HCT116 (cell line): ENCODE data around the gene TMTC4. TPM values are rescaled to one million over a fixed set of nuclear protein-coding genes. Genes with fewer than 3 reads are reported as not detected.

Experiments
- ATAC-seq: fragments of 200-7000 bp; cut with Tn5 transposase; 2 replicates; pipeline ENCODE4 v1.9.1; 2020; ENCODE audit warnings: mild to moderate bottlenecking, moderate library complexity
- BruUV-seq: library from RNA; stranded (reverse); fragments of 400-500 nt; replicated peaks from 2 replicates; lab custom pipeline; 2021; lab: Mats Ljungman, UMichigan
- CTCF ChIA-PET: fragments of 300-600 bp; sonication (Branson Sonifier 250); formaldehyde crosslinking; loops from one replicate; lab custom pipeline; 2021; ENCODE audit warnings: antibody characterized with exemption; lab: Charles Lee
- POLR2A ChIA-PET: fragments of 300-600, 350-600 bp; sonication (Branson Sonifier 250); formaldehyde crosslinking; loops from one replicate; lab custom pipeline; 2021; ENCODE audit warnings: antibody characterized with exemption; lab: Charles Lee
- RAD21 ChIA-PET, 2 experiments: fragments of 300-600 bp; sonication (Branson Sonifier 250); formaldehyde crosslinking; loops; one replicate each; lab custom pipeline; 2023; ENCODE audit warnings: low total read pairs in 2 of 2; ENCODE audit not compliant: uncharacterized antibody in 2 of 2, unreplicated experiment in 2 of 2, low non-redundant PET in 1 of 2; lab: Charles Lee
- DNase-seq: peaks from one replicate; pipeline ENCODE4 v3.0.0-alpha.2; 2010; ENCODE audit warnings: low read depth, low spot score
- H2AFZ ChIP-seq: fragments of 200-600 bp; shearing (Covaris generic), sonication (generic); 2 replicates; pipeline ENCODE4 v1.6.1; 2017; ENCODE audit warnings: low read depth, mixed run types, mixed read lengths, antibody characterized with exemption, low read length; ENCODE audit not compliant: poor library complexity, severe bottlenecking
- H3K27ac ChIP-seq: 2 replicates; pipeline ENCODE4 v1.5.1; 2012; ENCODE audit warnings: low read depth, low read length
- H3K27me3 ChIP-seq: fragments of 200-600 bp; sonication (generic); 2 replicates; pipeline ENCODE4 v1.6.1; 2016; ENCODE audit warnings: mixed run types, low read length, mixed read lengths; ENCODE audit not compliant: insufficient read depth
- H3K36me3 ChIP-seq, 2 experiments: fragments of 200-500 bp in 1 of 2; fragments of 200-600 bp in 1 of 2; sonication (Bioruptor generic) in 1 of 2; sonication (generic) in 1 of 2; 2 replicates each; pipeline versions ENCODE4 v1.5.1 to v1.6.1; 2014 to 2016; ENCODE audit warnings: low read length in 2 of 2, inconsistent platforms in 1 of 2, mixed read lengths in 1 of 2, mixed run types in 1 of 2; ENCODE audit not compliant: insufficient read depth in 2 of 2, control insufficient read depth in 1 of 2
- H3K4me1 ChIP-seq, 2 experiments: fragments of 200-600 bp in 1 of 2; sonication (generic) in 1 of 2; 2 replicates each; pipeline versions ENCODE4 v1.5.1 to v1.6.1; 2012 to 2017; ENCODE audit warnings: low read length in 2 of 2, inconsistent platforms in 1 of 2, mild to moderate bottlenecking in 1 of 2, mixed read lengths in 1 of 2, mixed run types in 1 of 2, moderate library complexity in 1 of 2; ENCODE audit not compliant: insufficient read depth in 2 of 2, control insufficient read depth in 1 of 2
- H3K4me2 ChIP-seq: fragments of 200-600 bp; sonication (generic); 2 replicates; pipeline ENCODE4 v1.6.1; 2017; ENCODE audit warnings: mixed run types, low read length, mixed read lengths
- H3K4me3 ChIP-seq, 2 experiments: fragments of 200-600 bp in 1 of 2; sonication (generic) in 1 of 2; replicated peaks in 1 of 2; 2 replicates each; pipeline ENCODE4 v1.5.1; 2011 to 2016; ENCODE audit warnings: low read length in 2 of 2, control low read depth in 1 of 2, low read depth in 1 of 2, mild to moderate bottlenecking in 1 of 2, mixed read lengths in 1 of 2, mixed run types in 1 of 2
- H3K79me2 ChIP-seq: fragments of 200-600 bp; sonication (generic); 2 replicates; pipeline ENCODE4 v1.6.1; 2017; ENCODE audit warnings: mild to moderate bottlenecking, mixed run types, low read length, moderate library complexity, mixed read lengths; ENCODE audit not compliant: insufficient read depth
- H3K9ac ChIP-seq: fragments of 200-600 bp; sonication (generic); 2 replicates; pipeline ENCODE4 v1.6.1; 2016; ENCODE audit warnings: low read length, mixed read lengths
- H3K9me2 ChIP-seq: fragments of 200-600 bp; sonication (generic), shearing (Covaris generic); 2 replicates; pipeline ENCODE4 v1.6.1; 2017; ENCODE audit warnings: mixed run types, mild to moderate bottlenecking, moderate library complexity; ENCODE audit not compliant: insufficient read depth
- H3K9me3 ChIP-seq, 2 experiments: fragments of 200-500 bp in 1 of 2; fragments of 200-600 bp in 1 of 2; sonication (Bioruptor generic) in 1 of 2; sonication (generic) in 1 of 2; 2 replicates each; pipeline ENCODE4 v1.6.1; 2014 to 2017; ENCODE audit warnings: low read length in 2 of 2, mixed read lengths in 2 of 2, inconsistent platforms in 1 of 2, low read depth in 1 of 2, mild to moderate bottlenecking in 1 of 2, mixed run types in 1 of 2, moderate library complexity in 1 of 2; ENCODE audit not compliant: control insufficient read depth in 1 of 2, insufficient read depth in 1 of 2
- H4K20me1 ChIP-seq: fragments of 200-600 bp; sonication (generic), shearing (Covaris generic); 2 replicates; pipeline ENCODE4 v1.6.1; 2017; ENCODE audit warnings: mixed run types, mild to moderate bottlenecking, moderate library complexity; ENCODE audit not compliant: insufficient read depth
- ATF3 ChIP-seq: IDR thresholded peaks from 2 replicates; pipeline ENCODE4 v1.6.1; 2012
- CBX3 ChIP-seq: IDR thresholded peaks from 2 replicates; pipeline ENCODE4 v1.6.1; 2012; ENCODE audit warnings: low read depth
- CEBPB ChIP-seq: IDR thresholded peaks from 2 replicates; pipeline ENCODE4 v1.6.1; 2012; ENCODE audit warnings: low read depth
- CTCF ChIP-seq, 3 experiments: fragments of 200-600 bp in 1 of 3; sonication (generic) in 1 of 3; IDR thresholded peaks in 2 of 3; conservative IDR thresholded peaks in 1 of 3; 2 replicates each; pipeline ENCODE4 v1.5.1; 2012 to 2017; ENCODE audit warnings: low read depth in 2 of 3, low read length in 2 of 3, antibody characterized with exemption in 1 of 3, borderline replicate concordance in 1 of 3, control low read depth in 1 of 3, mild to moderate bottlenecking in 1 of 3, mixed read lengths in 1 of 3, mixed run types in 1 of 3, moderate library complexity in 1 of 3; ENCODE audit not compliant: insufficient read depth in 1 of 3
- ELF1 ChIP-seq: IDR thresholded peaks from 2 replicates; pipeline ENCODE4 v1.6.1; 2012; ENCODE audit warnings: low read depth, borderline replicate concordance
- EZH2phosphoT487 ChIP-seq: fragments of 200-600 bp; IDR thresholded peaks from 2 replicates; pipeline ENCODE4 v1.6.1; 2018; ENCODE audit warnings: antibody characterized with exemption, borderline replicate concordance
- JUND ChIP-seq: IDR thresholded peaks from 2 replicates; pipeline ENCODE4 v1.6.1; 2012
- MAX ChIP-seq: IDR thresholded peaks from 2 replicates; pipeline ENCODE4 v1.6.1; 2012
- POLR2A ChIP-seq: IDR thresholded peaks from 2 replicates; pipeline ENCODE4 v1.7.0; 2011; ENCODE audit warnings: borderline replicate concordance; ENCODE audit not compliant: insufficient read depth, insufficient read length; ENCODE audit errors: extremely low read depth
- POLR2AphosphoS5 ChIP-seq: IDR thresholded peaks from 2 replicates; pipeline ENCODE4 v1.6.1; 2011; ENCODE audit warnings: mild to moderate bottlenecking, low read depth, low read length, moderate library complexity
- RAD21 ChIP-seq: IDR thresholded peaks from 2 replicates; pipeline ENCODE4 v1.6.1; 2012; ENCODE audit warnings: low read depth, mild to moderate bottlenecking
- REST ChIP-seq: IDR thresholded peaks from 2 replicates; pipeline ENCODE4 v1.6.1; 2012; ENCODE audit warnings: low read depth
- SP1 ChIP-seq: IDR thresholded peaks from 2 replicates; pipeline ENCODE4 v1.6.1; 2012; ENCODE audit warnings: low read depth
- SRF ChIP-seq: IDR thresholded peaks from 2 replicates; pipeline ENCODE4 v1.6.1; 2012; ENCODE audit warnings: low read depth
- TCF7L2 ChIP-seq: IDR thresholded peaks from 2 replicates; pipeline ENCODE4 v1.7.0; 2011; ENCODE audit warnings: borderline replicate concordance, inconsistent platforms; ENCODE audit not compliant: insufficient read depth, insufficient read length; ENCODE audit errors: extremely low read depth
- YY1 ChIP-seq: IDR thresholded peaks from 2 replicates; pipeline ENCODE4 v1.6.1; 2011; ENCODE audit warnings: low read length, low read depth, moderate library complexity, mild to moderate bottlenecking; ENCODE audit not compliant: insufficient replicate concordance; ENCODE audit errors: extremely low read depth
- ZBTB33 ChIP-seq: IDR thresholded peaks from 2 replicates; pipeline ENCODE4 v1.6.1; 2011; ENCODE audit warnings: mild to moderate bottlenecking, low read length, moderate library complexity; ENCODE audit not compliant: insufficient replicate concordance; ENCODE audit errors: extremely low read depth
- ZFX ChIP-seq: fragments of 450-650 bp; IDR thresholded peaks from 2 replicates; pipeline ENCODE4 v1.6.1; 2017
- ZNF274 ChIP-seq: fragments of 200-500 bp; sonication (Bioruptor generic); IDR thresholded peaks from 2 replicates; pipeline ENCODE4 v1.6.1; 2014; ENCODE audit warnings: mild to moderate bottlenecking, low read depth, low read length, inconsistent platforms
- intact Hi-C: fragments of 100-400 bp; cut with micrococcal nuclease; formaldehyde crosslinking; loops from 2 replicates; pipeline ENCODE4 v1.10.0; 2022
- total RNA-seq: library from RNA; stranded (reverse); gene quantifications from one replicate; pipeline ENCODE4 v1.2.1, GENCODE V29; 2021; ENCODE audit not compliant: unreplicated experiment

TMTC4 gene
- total RNA-seq, 1 experiment from 2014 or later, result 23.6 TPM

GRCh38 chr13:100694722-100695508 lies 20.3 kb upstream of the TMTC4 start:
- Histone ChIP-seq H3K79me2 (no peaks in the 10 kb centered on the region), H3K9me3 (no peaks in the 10 kb centered on the region; a peak in 1 of 4 replicates), H3K36me3 (no peaks in the 10 kb centered on the region), H4K20me1 (no peaks in the 10 kb centered on the region), H3K27me3 (no peaks in the 10 kb centered on the region), H3K4me3 (no peak overlapping the region), H3K9ac (no peak overlapping the region), H3K4me1 (peaks cover 0 to 9% of the 10 kb centered on the region in 2 experiments; a peak in 2 of 4 replicates), H3K9me2 (no peaks in the 10 kb centered on the region), H2AFZ (peak overlapping the region; percentile 98), H3K4me2 (peak overlapping the region; percentile 31), H3K27ac (no peak overlapping the region)
- ChIA-PET POLR2A (no interaction called here), CTCF (interaction anchor here (1.4 kb wide), 1 partner anchor 12 kb away, joined by 3 read pairs; no protein-coding TSS in a partner anchor), RAD21 (no interaction called here)
- DNase-seq (peak; percentile 60), ATAC-seq (peak; percentile 100)
- intact Hi-C loops, result no loop called here
- no TSS peak for BruUV-seq
- no peak for TF ChIP-seq EZH2phosphoT487
- no peak for TF ChIP-seq MAX
- TF ChIP-seq REST, result no peak
- no peak for TF ChIP-seq ZNF274
- no peak for TF ChIP-seq POLR2A
- no peak for TF ChIP-seq ZFX
- no peak for TF ChIP-seq SP1
- no peak for TF ChIP-seq ZBTB33
- TF ChIP-seq RAD21, result peak; percentile 39
- peak; percentile 33 to 88 (median 74); a peak in 5 of 6 replicates for TF ChIP-seq CTCF (IDR thresholded peaks at IDR 0.05 in 2 of 3, conservative IDR thresholded peaks at IDR 0.05 in 1 of 3; ENCODE audit: borderline replicate concordance in 1 of 3, insufficient read depth in 1 of 3, low read depth in 2 of 3, low read length in 2 of 3)
- no peak for TF ChIP-seq JUND
- TF ChIP-seq SRF, result no peak
- peak; percentile 65 for TF ChIP-seq YY1
- no peak for TF ChIP-seq ELF1
- TF ChIP-seq CBX3, result peak; percentile 71; the same call in 1 of the 2 replicates
- TF ChIP-seq CEBPB, result no peak
- TF ChIP-seq TCF7L2, result no peak
- no peak for TF ChIP-seq POLR2AphosphoS5
- TF ChIP-seq ATF3, result no peak
